IPS-15b (cell line): Measurements from ENCODE around the gene RPS6KA4.

ENCODE experiments used
- H3K27me3 ChIP-seq: one replicate; pipeline ENCODE4 v1.6.1; 2013; ENCODE audit warnings: low read length; ENCODE audit not compliant: control insufficient read depth, insufficient read depth
- H3K36me3 ChIP-seq: one replicate; pipeline ENCODE4 v1.6.1; 2013; ENCODE audit warnings: low read length; ENCODE audit not compliant: control insufficient read depth, insufficient read depth
- H3K4me1 ChIP-seq: one replicate; pipeline ENCODE4 v1.6.1; 2013; ENCODE audit warnings: mild to moderate bottlenecking, low read length; ENCODE audit not compliant: control insufficient read depth, insufficient read depth
- H3K4me3 ChIP-seq: one replicate; pipeline ENCODE4 v1.5.1; 2013; ENCODE audit warnings: low read depth, low read length
- H3K9ac ChIP-seq: one replicate; pipeline ENCODE4 v1.6.1; 2013; ENCODE audit warnings: low read depth, mild to moderate bottlenecking, low read length
- H3K9me3 ChIP-seq: one replicate; pipeline ENCODE4 v1.6.1; 2013; ENCODE audit warnings: mild to moderate bottlenecking, low read length; ENCODE audit not compliant: control insufficient read depth, insufficient read depth

The RPS6KA4 gene

DNA sequence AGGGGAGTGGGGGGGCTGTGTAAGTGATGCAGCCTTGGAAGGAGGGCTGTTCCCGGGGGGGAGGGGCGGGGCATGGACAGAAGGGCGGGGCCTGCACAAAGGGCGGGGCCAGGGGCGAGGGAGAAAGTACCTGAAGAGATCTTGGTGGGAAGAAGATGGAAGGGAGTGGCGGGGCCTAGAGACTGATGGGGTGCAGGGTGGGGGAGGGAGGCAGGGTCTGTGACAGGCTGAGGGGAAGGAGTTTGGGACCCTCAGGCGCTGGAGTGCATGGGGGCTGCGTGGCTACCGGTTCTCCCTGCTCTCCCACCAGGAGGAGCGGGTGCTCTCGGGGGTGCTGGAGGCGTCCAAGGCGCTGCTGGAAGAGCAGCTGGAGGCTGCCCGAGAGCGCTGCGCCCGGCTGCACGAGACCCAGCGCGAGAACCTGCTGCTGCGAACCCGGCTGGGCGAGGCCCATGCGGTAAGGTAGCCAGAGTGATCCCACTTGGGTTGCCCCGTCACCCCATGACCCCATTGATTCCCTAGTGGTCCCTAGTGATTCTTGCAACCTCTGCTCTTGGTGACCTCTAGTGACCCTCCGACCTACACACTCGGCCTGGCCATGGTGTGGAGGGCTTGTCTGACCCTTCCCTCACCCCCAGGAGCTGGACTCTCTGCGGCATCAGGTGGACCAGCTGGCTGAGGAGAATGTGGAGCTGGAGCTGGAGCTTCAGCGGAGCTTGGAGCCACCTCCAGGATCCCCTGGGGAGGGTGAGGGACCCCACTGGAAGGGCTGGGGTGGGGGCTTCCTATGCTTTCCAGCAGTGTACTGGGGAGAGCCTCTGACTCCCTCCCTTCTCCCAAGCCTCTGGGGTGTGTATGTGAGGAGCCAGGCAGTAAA lies 15.9 kb upstream of the RPS6KA4 start:
- Histone ChIP-seq H3K9ac (no peak overlapping the region), H3K4me1 (peaks cover 6% of the 10 kb centered on the region), H3K36me3 (peaks cover 7% of the 10 kb centered on the region), H3K27me3 (peaks cover 3% of the 10 kb centered on the region), H3K9me3 (no peaks in the 10 kb centered on the region), H3K4me3 (peak overlapping the region; percentile 53)

- Histone ChIP-seq H3K9me3 (no peaks in the 10 kb centered on the region), H3K4me1 (peaks cover 6% of the 10 kb centered on the region), H3K9ac (no peak overlapping the region), H3K4me3 (no peak overlapping the region), H3K27me3 (peaks cover 3% of the 10 kb centered on the region), H3K36me3 (peaks cover 7% of the 10 kb centered on the region)
Measured at GRCh38 chr11:64343767-64344559, 15.0 kb upstream of the RPS6KA4 start.

DNA sequence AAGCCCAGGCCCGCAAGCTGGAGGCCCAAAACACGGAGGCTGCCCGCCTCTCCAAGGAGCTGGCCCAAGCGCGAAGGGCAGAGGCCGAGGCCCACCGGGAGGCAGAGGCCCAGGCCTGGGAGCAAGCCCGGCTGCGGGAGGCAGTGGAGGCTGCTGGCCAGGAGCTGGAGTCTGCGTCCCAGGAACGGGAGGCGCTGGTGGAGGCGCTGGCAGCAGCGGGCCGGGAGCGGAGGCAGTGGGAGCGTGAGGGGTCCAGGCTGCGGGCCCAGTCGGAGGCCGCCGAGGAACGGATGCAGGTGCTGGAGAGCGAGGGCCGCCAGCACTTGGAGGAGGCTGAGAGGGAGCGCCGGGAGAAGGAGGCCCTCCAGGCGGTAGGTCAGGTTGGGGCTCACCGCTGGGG lies 14.2 kb upstream of the RPS6KA4 start:
- Histone ChIP-seq H3K9ac (no peak overlapping the region), H3K4me3 (no peak overlapping the region), H3K27me3 (no peaks in the 10 kb centered on the region), H3K9me3 (no peaks in the 10 kb centered on the region), H3K4me1 (peaks cover 6% of the 10 kb centered on the region), H3K36me3 (peaks cover 7% of the 10 kb centered on the region)

- Histone ChIP-seq H3K4me3 (no peak overlapping the region), H3K36me3 (peaks cover 7% of the 10 kb centered on the region), H3K27me3 (no peaks in the 10 kb centered on the region), H3K4me1 (peaks cover 2% of the 10 kb centered on the region), H3K9me3 (no peaks in the 10 kb centered on the region), H3K9ac (no peak overlapping the region)
Measured at GRCh38 chr11:64347193-64347867, 11.6 kb upstream of the RPS6KA4 start.

DNA sequence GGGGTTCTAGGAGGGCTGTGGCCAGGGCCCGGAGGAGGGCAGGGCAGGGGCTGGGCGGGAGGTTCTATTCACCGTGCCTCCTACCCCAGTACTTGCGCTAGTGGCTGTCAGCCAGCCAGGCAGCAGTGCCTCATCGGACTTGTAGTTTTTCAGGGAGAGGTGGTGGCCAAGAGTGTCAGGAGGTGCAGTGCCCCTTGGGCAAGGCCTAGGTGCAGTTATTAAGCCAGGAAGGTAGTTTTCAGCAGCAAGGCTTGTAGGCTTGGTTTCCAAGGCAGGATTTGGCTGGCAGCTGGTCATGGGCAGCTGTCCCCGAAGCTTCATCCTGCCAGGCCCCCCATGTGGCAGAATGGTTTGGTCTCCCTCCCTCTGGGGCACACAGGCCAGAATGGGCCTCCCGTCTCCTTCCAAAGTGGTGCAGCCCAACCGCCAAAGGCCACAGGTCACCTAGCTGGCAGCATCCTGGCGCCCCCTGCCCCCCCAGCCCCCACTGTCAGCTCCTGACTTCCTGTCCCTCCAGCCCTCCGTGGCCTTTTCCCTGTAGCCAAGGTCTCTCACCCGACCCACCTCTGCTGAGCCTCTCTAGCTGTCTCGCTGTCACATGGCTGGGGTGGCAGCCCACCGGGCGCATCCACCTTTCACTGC lies 10.5 kb upstream of the RPS6KA4 start:
- peaks cover 8% of the 10 kb centered on the region for H3K36me3 ChIP-seq
- no peaks in the 10 kb centered on the region for H3K9me3 ChIP-seq
- no peaks in the 10 kb centered on the region for H3K27me3 ChIP-seq
- H3K4me1 ChIP-seq: peaks cover 1% of the 10 kb centered on the region
- H3K9ac ChIP-seq: no peak overlapping the region
- no peak overlapping the region for H3K4me3 ChIP-seq

GRCh38 chr11:64349025-64349387 lies 10.0 kb upstream of the RPS6KA4 start:
- no peak overlapping the region for H3K4me3 ChIP-seq
- H3K27me3 ChIP-seq: no peaks in the 10 kb centered on the region
- H3K9me3 ChIP-seq: no peaks in the 10 kb centered on the region
- H3K4me1 ChIP-seq: no peaks in the 10 kb centered on the region
- H3K36me3 ChIP-seq: peaks cover 10% of the 10 kb centered on the region
- H3K9ac ChIP-seq: no peak overlapping the region

DNA sequence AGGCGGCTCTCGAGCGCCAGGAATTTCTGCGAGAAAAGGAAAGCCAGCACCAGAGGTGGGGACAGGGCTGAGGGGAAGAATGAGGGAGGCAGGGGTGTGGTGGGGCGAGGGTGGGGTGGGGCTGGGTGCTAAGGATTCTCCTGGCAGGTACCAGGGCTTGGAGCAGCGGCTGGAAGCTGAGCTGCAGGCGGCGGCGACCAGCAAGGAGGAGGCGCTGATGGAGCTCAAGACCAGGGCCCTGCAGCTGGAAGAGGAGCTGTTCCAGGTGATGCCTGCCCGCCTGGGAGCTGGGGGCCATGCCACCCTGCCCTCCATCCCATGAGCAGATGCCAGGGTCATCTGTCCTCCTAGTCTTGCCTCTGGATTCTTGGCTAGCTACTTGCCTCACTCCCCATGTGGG lies 9.6 kb upstream of the RPS6KA4 start:
- H3K36me3 ChIP-seq: peaks cover 10% of the 10 kb centered on the region
- no peaks in the 10 kb centered on the region for H3K27me3 ChIP-seq
- no peaks in the 10 kb centered on the region for H3K4me1 ChIP-seq
- H3K4me3 ChIP-seq: no peak overlapping the region
- H3K9me3 ChIP-seq: no peaks in the 10 kb centered on the region
- H3K9ac ChIP-seq: no peak overlapping the region

DNA sequence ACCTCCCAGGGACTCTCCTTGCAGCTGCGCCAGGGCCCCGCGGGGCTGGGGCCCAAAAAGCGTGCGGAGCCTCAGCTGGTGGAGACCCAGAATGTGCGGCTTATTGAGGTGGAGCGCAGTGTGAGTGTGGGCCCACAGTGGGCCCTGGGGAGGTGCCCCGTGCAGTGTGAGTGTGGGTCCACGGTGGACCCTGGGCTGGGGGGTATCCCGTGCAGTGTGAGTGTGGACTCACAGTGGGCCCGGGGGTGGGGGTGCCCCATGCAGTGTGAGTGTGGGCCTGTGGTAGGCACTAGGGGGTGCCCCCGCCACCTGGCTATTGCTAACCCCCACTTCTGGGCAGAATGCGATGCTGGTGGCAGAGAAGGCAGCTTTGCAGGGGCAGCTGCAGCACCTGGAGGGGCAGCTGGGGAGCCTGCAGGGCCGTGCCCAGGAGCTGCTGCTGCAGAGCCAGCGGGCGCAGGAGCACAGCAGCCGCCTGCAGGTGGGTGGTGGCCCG lies 7.8 kb upstream of the RPS6KA4 start:
- Histone ChIP-seq H3K4me3 (no peak overlapping the region), H3K9ac (no peak overlapping the region)

GRCh38 chr11:64352099-64352994 lies 6.6 kb upstream of the RPS6KA4 start:
- peaks cover 3% of the 10 kb centered on the region for H3K36me3 ChIP-seq
- peaks cover 6% of the 10 kb centered on the region for H3K4me1 ChIP-seq
- H3K9me3 ChIP-seq: no peaks in the 10 kb centered on the region
- H3K27me3 ChIP-seq: no peaks in the 10 kb centered on the region
- H3K9ac ChIP-seq: no peak overlapping the region
- H3K4me3 ChIP-seq: no peak overlapping the region

More for the DNA sequence above, 7.8 kb upstream of the RPS6KA4 start:
- no peaks in the 10 kb centered on the region for H3K9me3 ChIP-seq
- H3K36me3 ChIP-seq: peaks cover 6% of the 10 kb centered on the region
- H3K4me1 ChIP-seq: peaks cover 3% of the 10 kb centered on the region
- no peaks in the 10 kb centered on the region for H3K27me3 ChIP-seq

GRCh38 chr11:64352995-64353714 lies 5.8 kb upstream of the RPS6KA4 start:
- H3K4me3 ChIP-seq: no peak overlapping the region
- peaks cover 6% of the 10 kb centered on the region for H3K4me1 ChIP-seq
- no peaks in the 10 kb centered on the region for H3K27me3 ChIP-seq
- H3K36me3 ChIP-seq: peaks cover 3% of the 10 kb centered on the region
- no peak overlapping the region for H3K9ac ChIP-seq
- no peaks in the 10 kb centered on the region for H3K9me3 ChIP-seq
